Activated T-cell treated with anti-CD3 and anti-CD28 coated beads, Interleukin-2, amount 50 U/mL, for 4 hours (primary cell): ENCODE measurements around the gene DMD. TPM values are rescaled to one million over a fixed set of nuclear protein-coding genes. Genes with fewer than 3 reads are reported as not detected.
"Not testable (repeated sequence)": the region's sequence is repeated elsewhere in the genome, so short reads cannot be mapped to it uniquely, and the experiment has no call there.

ENCODE experiments used
- ATAC-seq, 2 donors: fragments of 200-7000 bp; cut with Tn5 transposase; one replicate each; pipeline ENCODE4 v1.10.0; 2021
- DNase-seq: peaks from one replicate; pipeline ENCODE4 v3.0.0-alpha.2; 2020
- H3K27me3 Mint-ChIP-seq: one replicate; pipeline ENCODE4 v1.8.0; 2021; ENCODE audit warnings: low read depth, mixed read lengths
- H3K36me3 Mint-ChIP-seq: one replicate; pipeline ENCODE4 v1.8.0; 2022; ENCODE audit warnings: mixed read lengths; ENCODE audit not compliant: insufficient read depth
- H3K4me1 Mint-ChIP-seq: one replicate; pipeline ENCODE4 v1.8.0; 2021; ENCODE audit warnings: low read depth, mixed read lengths
- H3K4me3 Mint-ChIP-seq: one replicate; pipeline ENCODE4 v1.8.0; 2021; ENCODE audit warnings: mild to moderate bottlenecking, moderate library complexity, mixed read lengths
- H3K9me3 Mint-ChIP-seq: one replicate; pipeline ENCODE4 v1.8.0; 2021; ENCODE audit warnings: mixed read lengths
- total RNA-seq, 3 donors: library from RNA; stranded (reverse); gene quantifications; one replicate each; pipeline ENCODE4 v1.2.1, GENCODE V29; 2021

DMD gene
- total RNA-seq, 3 donors from 2014 or later = 0.29 to 1.4 (median 0.40) TPM

GRCh38 chrX:31633349-31633748 lies 1578.0 kb downstream of the DMD start:
- no peaks in the 10 kb centered on the region for H3K9me3 Mint-ChIP-seq
- H3K4me1 Mint-ChIP-seq = no peaks in the 10 kb centered on the region
- H3K36me3 Mint-ChIP-seq = no peaks in the 10 kb centered on the region
- no peak for DNase-seq
- ATAC-seq = no peak
- H3K4me3 Mint-ChIP-seq = no peak overlapping the region
- H3K27me3 Mint-ChIP-seq = no peaks in the 10 kb centered on the region

GRCh38 chrX:31629195-31629594 lies 1582.2 kb downstream of the DMD start:
- no peak for DNase-seq
- Mint-ChIP-seq H3K4me1 (no peaks in the 10 kb centered on the region), H3K36me3 (no peaks in the 10 kb centered on the region), H3K4me3 (no peak overlapping the region), H3K9me3 (no peaks in the 10 kb centered on the region), H3K27me3 (no peaks in the 10 kb centered on the region)
- ATAC-seq = no peak

GRCh38 chrX:31609130-31609529 lies 1602.2 kb downstream of the DMD start:
- no peak for DNase-seq
- no peaks in the 10 kb centered on the region for H3K27me3 Mint-ChIP-seq
- no peaks in the 10 kb centered on the region for H3K9me3 Mint-ChIP-seq
- H3K36me3 Mint-ChIP-seq = no peaks in the 10 kb centered on the region
- no peak for ATAC-seq
- no peaks in the 10 kb centered on the region for H3K4me1 Mint-ChIP-seq
- no peak overlapping the region for H3K4me3 Mint-ChIP-seq

- ATAC-seq = no peak
- Mint-ChIP-seq H3K4me3 (no peak overlapping the region), H3K27me3 (no peaks in the 10 kb centered on the region)
Measured at GRCh38 chrX:31608638-31609037, 1602.7 kb downstream of the DMD start.

GRCh38 chrX:31606771-31607170 lies 1604.6 kb downstream of the DMD start:
- ATAC-seq = no peak
- Mint-ChIP-seq H3K36me3 (no peaks in the 10 kb centered on the region), H3K27me3 (no peaks in the 10 kb centered on the region), H3K9me3 (no peaks in the 10 kb centered on the region), H3K4me1 (no peaks in the 10 kb centered on the region), H3K4me3 (no peak overlapping the region)
- no peak for DNase-seq

More at GRCh38 chrX:31608638-31609037, 1602.7 kb downstream of the DMD start:
- Mint-ChIP-seq H3K36me3 (no peaks in the 10 kb centered on the region), H3K4me1 (no peaks in the 10 kb centered on the region), H3K9me3 (no peaks in the 10 kb centered on the region)
- no peak for DNase-seq

- H3K36me3 Mint-ChIP-seq = no peaks in the 10 kb centered on the region
- no peak overlapping the region for H3K4me3 Mint-ChIP-seq
- H3K9me3 Mint-ChIP-seq = no peaks in the 10 kb centered on the region
Measured at GRCh38 chrX:31604629-31605221, 1606.6 kb downstream of the DMD start.

GRCh38 chrX:31603411-31604120 lies 1607.8 kb downstream of the DMD start:
- no peaks in the 10 kb centered on the region for H3K36me3 Mint-ChIP-seq
- no peaks in the 10 kb centered on the region for H3K27me3 Mint-ChIP-seq
- H3K4me1 Mint-ChIP-seq = no peaks in the 10 kb centered on the region
- DNase-seq = no peak
- ATAC-seq = no peak
- H3K9me3 Mint-ChIP-seq = no peaks in the 10 kb centered on the region
- H3K4me3 Mint-ChIP-seq = no peak overlapping the region

More at GRCh38 chrX:31604629-31605221, 1606.6 kb downstream of the DMD start:
- no peak for ATAC-seq
- DNase-seq = no peak
- H3K27me3 Mint-ChIP-seq = no peaks in the 10 kb centered on the region
- no peaks in the 10 kb centered on the region for H3K4me1 Mint-ChIP-seq

GRCh38 chrX:31600823-31601222 lies 1610.5 kb downstream of the DMD start:
- Mint-ChIP-seq H3K27me3 (no peaks in the 10 kb centered on the region), H3K4me1 (no peaks in the 10 kb centered on the region), H3K4me3 (no peak overlapping the region), H3K9me3 (no peaks in the 10 kb centered on the region), H3K36me3 (no peaks in the 10 kb centered on the region)
- no peak for DNase-seq
- no peak for ATAC-seq

GRCh38 chrX:31593353-31593752 lies 1618.0 kb downstream of the DMD start:
- H3K4me3 Mint-ChIP-seq = no peak overlapping the region
- DNase-seq (no peak), ATAC-seq (no peak)
- no peaks in the 10 kb centered on the region for H3K36me3 Mint-ChIP-seq
- no peaks in the 10 kb centered on the region for H3K4me1 Mint-ChIP-seq
- H3K9me3 Mint-ChIP-seq = no peaks in the 10 kb centered on the region
- no peaks in the 10 kb centered on the region for H3K27me3 Mint-ChIP-seq

- Mint-ChIP-seq H3K27me3 (no peaks in the 10 kb centered on the region), H3K9me3 (no peaks in the 10 kb centered on the region), H3K4me1 (no peaks in the 10 kb centered on the region), H3K4me3 (no peak overlapping the region), H3K36me3 (no peaks in the 10 kb centered on the region)
- DNase-seq (no peak), ATAC-seq (no peak)
Measured at GRCh38 chrX:31591355-31591754, 1620.0 kb downstream of the DMD start.

GRCh38 chrX:31590581-31591114 lies 1620.7 kb downstream of the DMD start:
- Mint-ChIP-seq H3K36me3 (no peaks in the 10 kb centered on the region), H3K4me3 (no peak overlapping the region), H3K4me1 (no peaks in the 10 kb centered on the region), H3K27me3 (no peaks in the 10 kb centered on the region), H3K9me3 (no peaks in the 10 kb centered on the region)
- DNase-seq (no peak), ATAC-seq (no peak)

GRCh38 chrX:31589503-31589902 lies 1621.8 kb downstream of the DMD start:
- H3K36me3 Mint-ChIP-seq = no peaks in the 10 kb centered on the region
- no peaks in the 10 kb centered on the region for H3K4me1 Mint-ChIP-seq
- no peak overlapping the region for H3K4me3 Mint-ChIP-seq
- ATAC-seq (no peak), DNase-seq (no peak)
- H3K27me3 Mint-ChIP-seq = no peaks in the 10 kb centered on the region
- H3K9me3 Mint-ChIP-seq = peaks cover 2% of the 10 kb centered on the region

GRCh38 chrX:31588355-31588754 lies 1623.0 kb downstream of the DMD start:
- no peaks in the 10 kb centered on the region for H3K27me3 Mint-ChIP-seq
- H3K9me3 Mint-ChIP-seq = peaks cover 4% of the 10 kb centered on the region
- no peak overlapping the region for H3K4me3 Mint-ChIP-seq
- no peak for DNase-seq
- no peaks in the 10 kb centered on the region for H3K36me3 Mint-ChIP-seq
- no peak for ATAC-seq
- H3K4me1 Mint-ChIP-seq = no peaks in the 10 kb centered on the region

GRCh38 chrX:31583892-31584291 lies 1627.5 kb downstream of the DMD start:
- ATAC-seq, H3K4me1 Mint-ChIP-seq, H3K36me3 Mint-ChIP-seq, DNase-seq, H3K27me3 Mint-ChIP-seq, H3K4me3 Mint-ChIP-seq, H3K9me3 Mint-ChIP-seq: not testable (repeated sequence)

GRCh38 chrX:31580726-31581125 lies 1630.6 kb downstream of the DMD start:
- H3K27me3 Mint-ChIP-seq = no peaks in the 10 kb centered on the region
- H3K9me3 Mint-ChIP-seq = peaks cover 7% of the 10 kb centered on the region
- DNase-seq = no peak
- no peak overlapping the region for H3K4me3 Mint-ChIP-seq
- no peak for ATAC-seq
- H3K36me3 Mint-ChIP-seq = no peaks in the 10 kb centered on the region
- no peaks in the 10 kb centered on the region for H3K4me1 Mint-ChIP-seq
